Measurements from ENCODE around the gene SHE.

DNA sequence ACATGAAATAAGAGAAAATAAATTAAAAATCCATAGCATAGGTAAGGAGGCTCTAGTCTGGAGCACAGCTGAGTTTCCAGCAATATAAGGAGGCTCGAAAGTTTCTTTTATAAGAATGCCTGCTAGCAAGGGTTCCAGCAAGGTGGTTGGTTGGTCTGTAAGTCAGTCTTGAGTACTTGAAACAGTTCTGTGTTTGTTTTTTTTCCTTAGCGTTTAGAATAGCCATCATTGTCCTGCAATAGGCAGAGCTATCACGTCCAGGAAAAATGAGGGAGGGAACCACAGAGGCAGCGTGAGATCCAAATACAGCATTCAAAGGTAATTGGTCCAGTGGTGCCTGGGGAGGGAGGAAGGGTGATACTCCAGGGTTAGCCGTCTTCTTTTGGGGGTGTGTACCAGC, 47.9 kb upstream of the SHE start:
- TF ChIP-seq, protein P1, sequence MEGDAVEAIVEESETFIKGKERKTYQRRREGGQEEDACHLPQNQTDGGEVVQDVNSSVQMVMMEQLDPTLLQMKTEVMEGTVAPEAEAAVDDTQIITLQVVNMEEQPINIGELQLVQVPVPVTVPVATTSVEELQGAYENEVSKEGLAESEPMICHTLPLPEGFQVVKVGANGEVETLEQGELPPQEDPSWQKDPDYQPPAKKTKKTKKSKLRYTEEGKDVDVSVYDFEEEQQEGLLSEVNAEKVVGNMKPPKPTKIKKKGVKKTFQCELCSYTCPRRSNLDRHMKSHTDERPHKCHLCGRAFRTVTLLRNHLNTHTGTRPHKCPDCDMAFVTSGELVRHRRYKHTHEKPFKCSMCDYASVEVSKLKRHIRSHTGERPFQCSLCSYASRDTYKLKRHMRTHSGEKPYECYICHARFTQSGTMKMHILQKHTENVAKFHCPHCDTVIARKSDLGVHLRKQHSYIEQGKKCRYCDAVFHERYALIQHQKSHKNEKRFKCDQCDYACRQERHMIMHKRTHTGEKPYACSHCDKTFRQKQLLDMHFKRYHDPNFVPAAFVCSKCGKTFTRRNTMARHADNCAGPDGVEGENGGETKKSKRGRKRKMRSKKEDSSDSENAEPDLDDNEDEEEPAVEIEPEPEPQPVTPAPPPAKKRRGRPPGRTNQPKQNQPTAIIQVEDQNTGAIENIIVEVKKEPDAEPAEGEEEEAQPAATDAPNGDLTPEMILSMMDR (IDR thresholded peaks at IDR 0.05; ENCODE audit: poor library complexity, severe bottlenecking) = no peak
- no peak for TF ChIP-seq POLR2AphosphoS5 (IDR thresholded peaks at IDR 0.05)
